ENCODE data around the gene SLC22A31.
"Not testable (repeated sequence)": the region's sequence is repeated elsewhere in the genome, so short reads cannot be mapped to it uniquely, and the experiment has no call there.

Gene SLC22A31

DNA sequence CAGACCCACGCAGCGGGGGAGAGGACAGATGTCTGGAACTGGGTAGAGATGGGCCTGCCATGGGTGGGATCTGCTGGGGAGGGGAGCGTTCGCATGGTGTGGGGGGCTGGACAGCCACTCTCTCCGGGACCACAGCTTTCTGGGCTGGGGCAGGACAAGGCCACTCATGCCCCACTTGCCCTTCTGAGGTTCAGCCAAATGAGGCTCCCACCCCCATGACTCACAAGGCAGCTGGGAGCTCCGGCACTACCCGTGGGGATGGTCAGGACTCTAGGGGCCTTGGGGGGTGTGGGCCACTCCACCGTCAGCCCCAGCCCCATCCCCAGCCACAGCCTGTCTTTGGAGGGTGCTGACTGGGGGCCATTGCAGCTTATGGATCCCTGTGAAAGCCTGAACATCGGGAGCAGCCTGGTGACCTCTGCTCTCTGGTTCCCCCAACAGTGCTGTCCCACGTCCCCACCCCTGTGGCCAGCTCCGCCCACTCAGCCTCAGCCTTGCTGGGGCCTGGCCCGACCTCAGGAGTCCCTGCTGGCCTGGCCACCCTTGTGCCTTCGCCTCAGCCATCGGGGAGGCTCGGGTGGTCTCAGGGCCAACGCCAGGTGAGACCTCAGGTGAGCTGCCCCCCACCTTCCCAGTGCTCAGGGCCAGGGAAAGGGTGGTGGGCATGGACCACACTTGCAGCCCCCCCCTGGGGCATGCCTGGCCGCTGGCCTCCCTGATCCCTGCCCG is 33.5 kb downstream of the SLC22A31 start:
- no peak for DNase-seq (ENCODE audit: low read depth, low spot score)

DNA sequence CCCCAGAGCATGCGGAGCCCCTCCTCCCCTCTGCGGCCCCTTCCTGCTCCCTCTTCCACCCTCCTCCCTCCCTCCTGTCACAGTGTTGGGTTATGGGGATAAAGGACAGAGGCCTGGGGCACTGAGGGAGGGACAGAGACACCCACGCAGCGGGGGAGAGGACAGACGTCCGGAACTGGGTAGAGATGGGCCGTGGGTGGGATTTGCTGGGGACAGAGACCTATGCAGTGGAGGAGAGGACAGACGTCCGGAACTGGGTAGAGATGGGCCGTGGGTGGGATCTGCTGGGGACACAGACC is 34.7 kb downstream of the SLC22A31 start:
- not testable (repeated sequence) for DNase-seq (ENCODE audit: low read depth, low spot score)

DNA sequence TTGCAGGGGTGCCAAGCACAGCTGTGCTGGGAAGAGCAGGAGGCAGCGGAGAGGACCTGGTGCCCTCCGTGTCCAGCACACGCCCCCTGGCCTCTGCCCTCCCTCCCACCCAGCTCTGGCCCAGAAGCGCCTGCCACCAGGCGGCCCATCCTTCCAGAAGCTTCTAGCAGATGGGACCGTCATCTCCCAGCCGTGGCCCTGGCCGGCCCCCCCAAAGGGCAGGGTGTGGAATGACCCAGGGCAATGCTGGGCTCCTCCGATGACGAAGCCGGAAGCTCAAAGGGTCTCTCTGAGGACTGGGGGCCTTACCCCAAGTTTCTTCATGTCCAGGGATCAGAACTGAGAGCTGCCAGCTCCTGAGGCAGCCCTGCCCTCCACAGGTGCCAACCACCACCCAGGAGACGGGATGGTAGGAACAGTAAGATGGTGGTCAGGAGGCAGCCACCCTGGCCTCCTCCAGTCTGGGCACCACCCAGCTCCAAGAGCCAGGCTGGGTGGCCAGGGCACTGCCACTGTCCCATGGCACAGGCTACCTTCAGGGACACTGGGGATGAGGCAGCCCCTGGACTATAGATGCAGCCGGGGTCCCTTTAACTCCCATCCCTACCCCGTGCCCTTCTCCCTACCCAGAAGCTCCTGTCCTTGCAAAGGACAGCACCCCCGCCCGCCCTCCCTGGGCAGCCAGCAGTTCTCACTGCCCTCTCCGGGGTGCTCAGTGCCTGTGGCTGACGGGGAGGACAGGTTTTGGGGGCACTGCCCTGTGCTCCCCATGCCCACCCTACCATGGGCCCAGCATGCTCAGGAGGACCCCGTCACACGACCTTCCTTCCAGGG is 35.3 kb downstream of the SLC22A31 start:
- no peak for DNase-seq (ENCODE audit: low read depth, low spot score)

- no peak for DNase-seq (ENCODE audit: low read depth, low spot score)
These were observed 35.9 kb downstream of the SLC22A31 start for GRCh38 chr16:89164436-89164835.

- no peak for DNase-seq (ENCODE audit: low read depth, low spot score)
These were observed 37.0 kb downstream of the SLC22A31 start for GRCh38 chr16:89163297-89163696.

- DNase-seq (ENCODE audit: low read depth, low spot score) = no peak
These were observed 38.3 kb downstream of the SLC22A31 start for GRCh38 chr16:89161763-89162713.

GRCh38 chr16:89160977-89161701 is 39.2 kb downstream of the SLC22A31 start:
- no peak for DNase-seq (ENCODE audit: low read depth, low spot score)

GRCh38 chr16:89159850-89160354 is 40.4 kb downstream of the SLC22A31 start:
- DNase-seq (ENCODE audit: low read depth, low spot score) = no peak

- no peak for DNase-seq (ENCODE audit: low read depth, low spot score)
These were observed 41.1 kb downstream of the SLC22A31 start for GRCh38 chr16:89159066-89159849.

- DNase-seq (ENCODE audit: low read depth, low spot score) = no peak
These were observed 42.6 kb downstream of the SLC22A31 start for GRCh38 chr16:89157778-89158177.

DNA sequence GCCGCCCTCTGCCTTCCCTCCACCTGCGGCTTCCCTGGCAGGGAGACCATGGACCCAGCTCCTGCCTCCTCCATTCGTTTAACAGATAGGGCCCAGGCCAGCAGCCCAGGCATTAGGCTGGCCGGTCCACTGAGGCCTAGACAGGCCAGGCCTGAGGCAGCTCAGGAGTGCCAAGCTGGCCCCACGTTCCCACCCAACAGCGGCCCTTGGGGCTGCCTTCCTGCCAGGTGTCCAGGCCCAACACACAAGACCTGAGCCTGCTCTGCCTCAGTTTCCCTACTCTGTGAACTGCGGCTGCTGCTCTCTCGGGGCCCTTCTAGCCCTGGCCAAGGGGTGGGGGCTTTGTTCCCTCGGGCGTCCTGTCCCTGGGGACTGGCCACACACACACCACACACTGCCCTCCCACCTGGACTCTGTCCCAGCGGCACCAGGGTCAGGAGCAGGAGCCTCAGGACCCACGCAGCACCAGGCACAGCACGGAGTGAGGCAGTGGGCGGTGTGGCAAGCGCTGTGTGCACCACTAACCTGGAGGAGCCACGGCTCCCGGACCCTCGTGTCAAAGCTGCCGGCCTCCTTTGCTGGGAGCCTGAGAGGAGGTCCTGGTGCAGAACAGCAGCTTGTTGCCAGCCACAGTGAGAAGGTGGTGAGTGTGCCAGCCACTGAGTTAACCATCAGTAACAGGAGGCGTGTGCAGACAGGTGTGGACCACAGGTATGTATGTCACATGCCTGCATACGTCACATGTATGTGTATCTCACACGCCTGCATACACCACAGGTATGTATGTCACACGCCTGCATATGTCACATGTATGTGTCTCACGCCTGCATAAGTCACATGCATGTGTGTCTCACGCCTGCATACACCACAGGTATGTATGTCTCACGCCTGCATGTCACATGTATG is 43.3 kb downstream of the SLC22A31 start:
- DNase-seq (ENCODE audit: low read depth, low spot score) = no peak

GRCh38 chr16:89155851-89156739 is 44.2 kb downstream of the SLC22A31 start:
- DNase-seq (ENCODE audit: low read depth, low spot score) = no peak

- DNase-seq (ENCODE audit: low read depth, low spot score) = no peak
These were observed 45.1 kb downstream of the SLC22A31 start for GRCh38 chr16:89155184-89155679.

- DNase-seq (ENCODE audit: low read depth, low spot score) = no peak
These were observed 45.8 kb downstream of the SLC22A31 start for GRCh38 chr16:89154390-89155183.

DNA sequence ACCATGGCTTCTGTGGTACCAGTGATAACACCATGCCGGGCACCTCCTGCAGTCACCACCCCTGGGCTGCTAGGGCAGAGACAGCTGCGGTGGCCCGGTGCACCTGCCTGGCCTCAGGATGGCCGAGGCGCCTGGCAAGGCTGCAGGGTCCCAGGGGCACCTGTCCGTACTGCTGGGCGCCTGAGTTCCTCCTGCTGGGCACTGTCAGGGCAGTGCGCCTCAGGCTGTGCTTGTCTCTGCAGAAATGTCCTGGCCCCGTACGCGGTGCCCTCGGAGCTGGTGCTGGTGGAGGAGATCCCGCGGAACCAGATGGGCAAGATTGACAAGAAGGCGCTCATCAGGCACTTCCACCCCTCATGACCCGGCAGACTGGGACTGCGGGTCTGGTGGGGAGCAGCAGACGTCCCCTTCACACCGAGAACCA is 46.5 kb downstream of the SLC22A31 start:
- DNase-seq (ENCODE audit: low read depth, low spot score) = no peak

DNA sequence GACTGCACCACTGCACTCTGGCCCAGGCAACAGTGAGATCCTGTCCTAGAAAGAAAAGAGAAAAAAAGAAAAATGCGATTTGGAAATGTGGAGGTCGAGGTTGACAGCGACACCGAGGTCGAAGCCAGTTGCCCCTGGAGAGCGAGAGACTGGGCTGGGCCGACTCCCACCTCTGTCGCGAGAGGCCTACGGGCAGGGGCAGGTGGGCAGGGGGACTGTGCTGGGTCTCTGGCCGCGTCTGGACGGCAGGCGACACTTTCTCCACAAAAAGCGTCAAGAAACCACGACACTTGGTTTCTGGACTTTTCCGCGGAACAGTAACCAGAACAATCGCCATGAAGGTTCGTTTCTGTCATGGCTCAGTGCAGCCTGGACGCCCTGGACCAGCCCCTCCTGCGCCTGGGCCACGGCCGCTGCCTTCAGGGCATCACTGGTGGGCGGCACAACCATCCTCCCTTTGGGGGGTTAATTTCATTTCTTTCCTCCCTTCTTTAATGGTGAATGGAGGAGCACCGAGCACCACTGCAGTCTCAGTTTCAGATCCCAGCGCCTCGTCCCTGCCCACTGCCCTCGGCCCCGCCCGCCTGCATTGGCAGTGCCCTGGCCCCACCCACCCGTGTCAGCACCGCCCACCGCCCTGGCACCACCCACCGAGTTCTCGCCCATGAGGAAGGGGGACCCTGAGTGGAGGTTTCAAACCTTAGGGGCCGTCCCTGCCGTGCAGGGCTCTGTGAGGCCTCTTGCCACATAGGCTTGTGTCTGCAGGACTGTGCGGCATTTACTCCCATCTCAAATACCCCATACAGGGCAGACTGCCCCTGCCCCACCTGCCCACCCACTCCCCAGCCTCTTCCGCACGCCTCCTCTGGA is 47.3 kb downstream of the SLC22A31 start:
- no peak for DNase-seq (ENCODE audit: low read depth, low spot score)
